ES-I3 (cell line): ENCODE measurements around the gene FOXF2.
A peak's percentile ranks its signal among the peaks of the same experiment; 100 is the strongest.

ENCODE experiments used
- H3K36me3 ChIP-seq: 2 replicates; pipeline ENCODE4 v1.6.1; 2013; ENCODE audit warnings: mild to moderate bottlenecking, low read length, control low read depth, moderate library complexity; ENCODE audit not compliant: insufficient read depth
- H3K4me1 ChIP-seq: 2 replicates; pipeline ENCODE4 v1.6.1; 2013; ENCODE audit warnings: mild to moderate bottlenecking, control low read depth, low read length; ENCODE audit not compliant: insufficient read depth
- H3K9ac ChIP-seq: 2 replicates; pipeline ENCODE4 v1.6.1; 2013; ENCODE audit warnings: low read depth, mild to moderate bottlenecking, low read length, moderate library complexity
- H3K9me3 ChIP-seq: 2 replicates; pipeline ENCODE4 v1.6.1; 2013; ENCODE audit warnings: mild to moderate bottlenecking, low read length, moderate library complexity; ENCODE audit not compliant: control insufficient read depth, insufficient read depth

Gene FOXF2

DNA sequence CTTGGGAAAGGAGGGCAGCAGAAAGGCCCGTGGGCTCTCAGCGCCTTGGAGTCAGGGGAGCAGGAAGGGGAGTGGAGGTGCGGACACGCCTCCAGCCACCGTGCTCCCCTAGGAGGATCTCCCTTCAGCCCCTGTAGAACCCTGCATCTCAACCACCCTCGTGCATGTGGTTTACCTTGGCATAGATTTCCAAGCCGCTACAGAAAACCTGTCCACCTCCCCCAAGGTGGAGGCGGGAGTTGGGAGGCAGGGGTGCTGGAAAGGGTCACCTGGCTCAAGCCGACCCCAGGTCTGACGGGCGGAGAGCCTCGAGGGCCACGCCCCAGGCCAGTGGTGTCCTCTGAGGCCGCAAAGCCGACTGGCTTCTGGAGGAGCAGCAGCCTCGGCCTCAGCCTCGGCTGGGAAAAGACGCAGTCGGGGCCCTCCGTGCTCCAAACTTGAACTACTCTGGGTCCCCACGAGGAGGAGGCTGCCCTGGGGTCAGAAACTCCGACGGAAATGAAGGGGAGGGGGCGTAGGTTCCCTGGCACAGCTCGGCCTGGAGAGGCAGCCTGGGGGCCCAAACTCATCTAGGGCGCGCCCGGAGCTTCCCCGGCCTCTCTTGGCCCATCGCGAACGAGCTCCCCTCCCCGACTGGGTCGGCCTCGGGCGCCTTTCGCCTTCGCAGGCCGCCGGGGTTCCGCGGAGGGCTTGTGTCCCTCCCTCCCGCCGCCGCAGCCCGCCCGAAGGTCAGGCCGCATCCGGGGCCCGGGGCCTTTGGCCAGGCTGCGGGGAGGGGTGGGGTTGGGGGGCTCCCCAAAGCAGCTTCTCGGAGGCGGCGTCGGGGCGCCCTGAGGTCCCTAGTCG is 6.3 kb upstream of the FOXF2 start:
- Histone ChIP-seq H3K9me3 (no peaks in the 10 kb centered on the region), H3K4me1 (peaks cover 12% of the 10 kb centered on the region), H3K9ac (peak overlapping the region; percentile 29; the same call in 1 of the 2 replicates), H3K36me3 (no peaks in the 10 kb centered on the region)

GRCh38 chr6:1383729-1384548 is 5.4 kb upstream of the FOXF2 start:
- Histone ChIP-seq H3K4me1 (peaks cover 17% of the 10 kb centered on the region), H3K9ac (peak overlapping the region; percentile 45; the same call in 1 of the 2 replicates), H3K36me3 (no peaks in the 10 kb centered on the region), H3K9me3 (no peaks in the 10 kb centered on the region)

- peak overlapping the region; percentile 16; the same call in 1 of the 2 replicates for H3K9ac ChIP-seq
Measured at GRCh38 chr6:1384549-1385128, 4.7 kb upstream of the FOXF2 start.

GRCh38 chr6:1385129-1386037 is 4.0 kb upstream of the FOXF2 start:
- H3K9ac ChIP-seq, result peak overlapping the region; percentile 16; the same call in 1 of the 2 replicates
- H3K9me3 ChIP-seq, result no peaks in the 10 kb centered on the region
- H3K36me3 ChIP-seq, result no peaks in the 10 kb centered on the region
- H3K4me1 ChIP-seq, result peaks cover 16% of the 10 kb centered on the region

More at GRCh38 chr6:1384549-1385128, 4.7 kb upstream of the FOXF2 start:
- Histone ChIP-seq H3K4me1 (peaks cover 17% of the 10 kb centered on the region), H3K36me3 (no peaks in the 10 kb centered on the region), H3K9me3 (no peaks in the 10 kb centered on the region)

- Histone ChIP-seq H3K36me3 (no peaks in the 10 kb centered on the region), H3K9ac (no peak overlapping the region), H3K9me3 (no peaks in the 10 kb centered on the region), H3K4me1 (peaks cover 13% of the 10 kb centered on the region)
Measured at GRCh38 chr6:1386038-1386709, 3.2 kb upstream of the FOXF2 start.

GRCh38 chr6:1387538-1387875 is 1.9 kb upstream of the FOXF2 start:
- Histone ChIP-seq H3K36me3 (no peaks in the 10 kb centered on the region), H3K9me3 (no peaks in the 10 kb centered on the region), H3K4me1 (peaks cover 15% of the 10 kb centered on the region), H3K9ac (no peak overlapping the region; the same call in 1 of the 2 replicates)

DNA sequence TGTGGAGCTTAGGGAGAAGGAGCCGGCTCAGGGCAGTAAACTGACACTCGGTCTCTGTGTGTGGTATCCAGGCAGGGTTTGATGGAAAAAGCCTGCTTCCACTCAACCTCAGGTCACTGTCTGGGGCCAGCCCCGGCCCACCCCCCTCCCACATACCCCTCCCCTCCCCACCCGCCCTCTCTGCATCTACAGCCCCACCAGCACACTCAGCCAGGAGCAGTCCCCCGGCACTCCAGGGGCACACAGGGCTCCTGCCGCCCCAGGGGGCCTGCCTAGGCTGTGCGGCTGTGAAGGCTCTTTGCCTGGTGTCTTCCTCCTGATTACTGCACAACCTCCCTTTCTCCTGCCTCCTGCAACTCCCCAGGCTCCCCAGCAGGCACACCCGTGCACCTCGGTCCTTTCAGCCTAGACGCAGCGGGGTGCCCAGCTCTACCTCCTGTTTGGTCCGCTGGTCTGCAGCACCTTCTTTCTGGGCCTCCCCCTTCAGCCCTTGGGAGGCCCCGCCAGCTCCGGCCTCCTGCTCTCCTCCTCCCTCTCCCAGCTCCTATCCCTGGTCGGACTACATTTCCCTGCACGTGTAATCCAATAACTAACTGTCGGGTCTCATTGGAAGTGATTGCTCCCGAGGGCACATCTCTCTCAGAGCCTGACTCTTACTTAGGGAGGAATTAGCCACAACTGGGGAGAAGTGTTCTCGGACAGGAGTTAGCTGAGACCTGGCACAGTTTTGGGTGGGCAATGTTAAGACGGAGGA is 1.3 kb upstream of the FOXF2 start:
- H3K36me3 ChIP-seq, result no peaks in the 10 kb centered on the region
- peaks cover 15% of the 10 kb centered on the region for H3K4me1 ChIP-seq
- H3K9ac ChIP-seq, result no peak overlapping the region; the same call in 1 of the 2 replicates
- H3K9me3 ChIP-seq, result no peaks in the 10 kb centered on the region

- Histone ChIP-seq H3K4me1 (peaks cover 15% of the 10 kb centered on the region), H3K9ac (no peak overlapping the region; the same call in 1 of the 2 replicates), H3K9me3 (no peaks in the 10 kb centered on the region), H3K36me3 (no peaks in the 10 kb centered on the region)
Measured at GRCh38 chr6:1388630-1389368, 577 bp upstream of the FOXF2 start.

GRCh38 chr6:1390133-1390945 is 963 bp downstream of the FOXF2 start:
- peak overlapping the region; percentile 43; the same call in 1 of the 2 replicates for H3K9ac ChIP-seq
- no peaks in the 10 kb centered on the region for H3K36me3 ChIP-seq
- no peaks in the 10 kb centered on the region for H3K9me3 ChIP-seq
- H3K4me1 ChIP-seq, result peaks cover 19% of the 10 kb centered on the region

GRCh38 chr6:1390946-1391799 is 1.8 kb downstream of the FOXF2 start:
- no peaks in the 10 kb centered on the region for H3K9me3 ChIP-seq
- peaks cover 19% of the 10 kb centered on the region for H3K4me1 ChIP-seq
- H3K9ac ChIP-seq, result peak overlapping the region; percentile 43; the same call in 1 of the 2 replicates
- H3K36me3 ChIP-seq, result no peaks in the 10 kb centered on the region

DNA sequence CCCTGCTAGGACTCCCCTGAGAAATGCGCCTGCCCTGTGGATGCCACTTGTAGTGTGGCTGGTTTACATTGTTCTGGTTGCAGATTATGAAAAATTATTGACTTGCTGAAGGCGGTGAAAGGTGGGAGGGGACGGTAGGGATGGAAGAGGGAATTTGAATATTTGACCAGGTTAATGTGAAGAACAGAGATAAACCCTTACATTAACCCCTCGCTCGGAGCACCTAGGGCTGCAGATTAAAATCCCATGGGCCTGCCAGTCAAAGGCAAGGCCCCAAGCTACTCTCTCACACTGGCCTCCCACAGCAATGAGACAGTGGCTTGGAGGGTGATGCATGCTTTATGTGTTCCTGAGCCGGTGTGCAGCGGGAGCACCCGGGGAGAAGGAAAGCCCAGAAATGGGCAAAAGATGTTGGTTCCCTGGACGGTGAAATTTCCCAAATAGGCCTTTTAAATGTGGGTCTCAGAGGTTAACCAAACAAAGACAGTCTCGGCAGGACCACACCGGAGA is 2.5 kb downstream of the FOXF2 start:
- H3K36me3 ChIP-seq, result no peaks in the 10 kb centered on the region
- H3K9ac ChIP-seq, result no peak overlapping the region
- H3K4me1 ChIP-seq, result peaks cover 19% of the 10 kb centered on the region
- H3K9me3 ChIP-seq, result no peaks in the 10 kb centered on the region
